ENCODE measurements around the gene G6PC1. TPM values are rescaled to one million over a fixed set of nuclear protein-coding genes. Genes with fewer than 3 reads are reported as not detected.

G6PC1 gene
- total and polyA plus RNA-seq, 2 of the 4 experiments (the other 2 are of a cell fraction): not detected

DNA sequence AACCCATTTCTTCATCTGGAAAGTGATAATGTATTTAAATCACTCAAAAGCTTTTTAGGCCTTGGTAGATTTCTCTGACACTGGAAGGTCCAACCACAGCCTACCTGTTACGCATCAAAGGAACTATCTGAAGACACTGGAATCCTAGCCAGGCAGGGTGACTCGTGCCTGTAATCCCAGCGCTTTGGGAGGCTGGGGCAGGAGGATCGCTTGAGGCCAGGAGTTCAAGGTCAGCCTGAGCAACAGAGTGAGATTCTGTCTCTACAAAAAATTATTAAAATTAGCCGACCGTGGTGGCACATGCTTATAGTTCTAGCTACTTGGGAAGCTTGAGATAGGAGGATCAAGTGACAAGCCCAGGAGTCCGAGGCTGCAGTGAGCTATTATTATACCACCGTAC is 18.4 kb upstream of the G6PC1 start:
- no peak overlapping the region for H3K27ac ChIP-seq (ENCODE audit: insufficient read depth, low read length)
- H3K4me1 ChIP-seq (ENCODE audit: control insufficient read depth, insufficient read depth, low read length): peaks cover 2% of the 10 kb centered on the region; the same call in 1 of the 2 replicates
- in situ Hi-C loops (cut with MboI; ENCODE audit: low sequenced_read_pairs) (loop anchor here (25.0 kb wide), 1 partner anchor 430 kb away; no protein-coding TSS in a partner anchor), intact Hi-C loops (cut with micrococcal nuclease) (no loop called here), dilution Hi-C loops (cut with HindIII; ENCODE audit: low sequenced_read_pairs, unreplicated experiment) (no loop called here)
- H3K36me3 ChIP-seq (ENCODE audit: control insufficient read depth, insufficient read depth, low read length): no peaks in the 10 kb centered on the region
- ATAC-seq (ENCODE audit: low read depth) (no peak), DNase-seq (no peak)
- peaks cover 29% of the 10 kb centered on the region for H3K27me3 ChIP-seq (ENCODE audit: control insufficient read depth, insufficient read depth, low read length)
- no peak overlapping the region for H4K5ac ChIP-seq (ENCODE audit: low read depth, low read length)
- no peak overlapping the region for H3K14ac ChIP-seq (replicated peaks; ENCODE audit: low read depth, low read length)
- no peak overlapping the region for H3K4me3 ChIP-seq (ENCODE audit: insufficient read depth, low read depth, low read length)
- no peak overlapping the region for H2AK9ac ChIP-seq (replicated peaks; ENCODE audit: low read depth, low read length, poor library complexity)
- no peak overlapping the region for H2BK15ac ChIP-seq (ENCODE audit: low read depth, low read length)
- no peaks in the 10 kb centered on the region; the same call in 1 of the 2 replicates for H3K9me1 ChIP-seq (ENCODE audit: insufficient read depth, low read length)
- no CpG with 5 or more reads among the region's 8 CpGs for WGBS, 2 experiments (ENCODE audit: extremely low coverage in 2 of 2, insufficient read length in 1 of 2)
- no peak overlapping the region for H3K4me2 ChIP-seq (ENCODE audit: low read depth, low read length)
- H2BK120ac ChIP-seq (ENCODE audit: low read depth, low read length): no peak overlapping the region
- POLR2A ChIA-PET (ENCODE audit: unreplicated experiment): no interaction called here
- no peak overlapping the region for H3K9ac ChIP-seq (ENCODE audit: low read depth, low read length)
- CTCF ChIA-PET: no interaction called here
- H3K18ac ChIP-seq (ENCODE audit: low read depth, low read length): no peak overlapping the region
- H2AFZ ChIP-seq (replicated peaks; ENCODE audit: low read length, poor library complexity): no peak overlapping the region
- no peak overlapping the region for H4K8ac ChIP-seq (ENCODE audit: low read depth in 2 of 2, low read length in 2 of 2)
- no peaks in the 10 kb centered on the region for H3K9me3 ChIP-seq (ENCODE audit: control insufficient read depth, insufficient read depth, low read length)
- no TSS peak for BruUV-seq (replicated peaks)
- no peak overlapping the region for H3K56ac ChIP-seq (ENCODE audit: extremely low read depth, insufficient read depth, low read length)
- no peak overlapping the region for H2AK5ac ChIP-seq (ENCODE audit: low read depth, low read length)
- no peak overlapping the region for H3K23ac ChIP-seq (ENCODE audit: low read depth, low read length)
- no peak overlapping the region for H2BK5ac ChIP-seq (ENCODE audit: low read depth, low read length, poor library complexity, severe bottlenecking)
- H3K79me1 ChIP-seq (ENCODE audit: low read depth in 1 of 2, low read length in 2 of 2): no peaks in the 10 kb centered on the region
- TF ChIP-seq, protein P1, sequence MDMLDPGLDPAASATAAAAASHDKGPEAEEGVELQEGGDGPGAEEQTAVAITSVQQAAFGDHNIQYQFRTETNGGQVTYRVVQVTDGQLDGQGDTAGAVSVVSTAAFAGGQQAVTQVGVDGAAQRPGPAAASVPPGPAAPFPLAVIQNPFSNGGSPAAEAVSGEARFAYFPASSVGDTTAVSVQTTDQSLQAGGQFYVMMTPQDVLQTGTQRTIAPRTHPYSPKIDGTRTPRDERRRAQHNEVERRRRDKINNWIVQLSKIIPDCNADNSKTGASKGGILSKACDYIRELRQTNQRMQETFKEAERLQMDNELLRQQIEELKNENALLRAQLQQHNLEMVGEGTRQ (IDR thresholded peaks at IDR 0.05; ENCODE audit: low read depth, low read length): no peak
- TF ChIP-seq RCOR1 (IDR thresholded peaks at IDR 0.05; ENCODE audit: insufficient replicate concordance, low read length) (no peak), RAD21 (IDR thresholded peaks at IDR 0.05; ENCODE audit: low read length) (no peak), NFE2L2 (IDR thresholded peaks at IDR 0.05; ENCODE audit: low read depth, low read length) (no peak), RFX5 (IDR thresholded peaks at IDR 0.05; ENCODE audit: low read depth, low read length) (no peak), MAZ (IDR thresholded peaks at IDR 0.05; ENCODE audit: borderline replicate concordance, low read depth, low read length) (no peak), CEBPB (IDR thresholded peaks at IDR 0.05; ENCODE audit: low read depth, low read length) (no peak), SMC3 (IDR thresholded peaks at IDR 0.05; ENCODE audit: low read depth, low read length) (no peak), FOS (IDR thresholded peaks at IDR 0.05; ENCODE audit: low read depth, low read length) (no peak), BHLHE40 (IDR thresholded peaks at IDR 0.05; ENCODE audit: low read depth, low read length) (no peak), MXI1 (IDR thresholded peaks at IDR 0.05; ENCODE audit: borderline replicate concordance, low read depth, low read length) (no peak), POLR2A (IDR thresholded peaks at IDR 0.05; ENCODE audit: low read depth, low read length) (no peak), CHD1 (IDR thresholded peaks at IDR 0.05; ENCODE audit: low read depth, low read length) (no peak)
- TF ChIP-seq, protein P2, sequence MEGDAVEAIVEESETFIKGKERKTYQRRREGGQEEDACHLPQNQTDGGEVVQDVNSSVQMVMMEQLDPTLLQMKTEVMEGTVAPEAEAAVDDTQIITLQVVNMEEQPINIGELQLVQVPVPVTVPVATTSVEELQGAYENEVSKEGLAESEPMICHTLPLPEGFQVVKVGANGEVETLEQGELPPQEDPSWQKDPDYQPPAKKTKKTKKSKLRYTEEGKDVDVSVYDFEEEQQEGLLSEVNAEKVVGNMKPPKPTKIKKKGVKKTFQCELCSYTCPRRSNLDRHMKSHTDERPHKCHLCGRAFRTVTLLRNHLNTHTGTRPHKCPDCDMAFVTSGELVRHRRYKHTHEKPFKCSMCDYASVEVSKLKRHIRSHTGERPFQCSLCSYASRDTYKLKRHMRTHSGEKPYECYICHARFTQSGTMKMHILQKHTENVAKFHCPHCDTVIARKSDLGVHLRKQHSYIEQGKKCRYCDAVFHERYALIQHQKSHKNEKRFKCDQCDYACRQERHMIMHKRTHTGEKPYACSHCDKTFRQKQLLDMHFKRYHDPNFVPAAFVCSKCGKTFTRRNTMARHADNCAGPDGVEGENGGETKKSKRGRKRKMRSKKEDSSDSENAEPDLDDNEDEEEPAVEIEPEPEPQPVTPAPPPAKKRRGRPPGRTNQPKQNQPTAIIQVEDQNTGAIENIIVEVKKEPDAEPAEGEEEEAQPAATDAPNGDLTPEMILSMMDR (conservative IDR thresholded peaks at IDR 0.05; ENCODE audit: low read depth, low read length): no peak
- TF ChIP-seq, protein P3, sequence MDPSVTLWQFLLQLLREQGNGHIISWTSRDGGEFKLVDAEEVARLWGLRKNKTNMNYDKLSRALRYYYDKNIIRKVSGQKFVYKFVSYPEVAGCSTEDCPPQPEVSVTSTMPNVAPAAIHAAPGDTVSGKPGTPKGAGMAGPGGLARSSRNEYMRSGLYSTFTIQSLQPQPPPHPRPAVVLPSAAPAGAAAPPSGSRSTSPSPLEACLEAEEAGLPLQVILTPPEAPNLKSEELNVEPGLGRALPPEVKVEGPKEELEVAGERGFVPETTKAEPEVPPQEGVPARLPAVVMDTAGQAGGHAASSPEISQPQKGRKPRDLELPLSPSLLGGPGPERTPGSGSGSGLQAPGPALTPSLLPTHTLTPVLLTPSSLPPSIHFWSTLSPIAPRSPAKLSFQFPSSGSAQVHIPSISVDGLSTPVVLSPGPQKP (IDR thresholded peaks at IDR 0.05; ENCODE audit: borderline replicate concordance, low read depth, low read length): no peak
- no peaks in the 10 kb centered on the region for H4K20me1 ChIP-seq (ENCODE audit: insufficient read depth, low read length)
- H3K4ac ChIP-seq (ENCODE audit: low read depth, low read length): no peak overlapping the region
- H4K91ac ChIP-seq (ENCODE audit: insufficient read depth, low read depth, low read length): no peak overlapping the region
- H2BK20ac ChIP-seq (ENCODE audit: low read depth, low read length): no peak overlapping the region
